IMR-90 (cell line): ENCODE data around the gene HOATZ. TPM values are rescaled to one million over a fixed set of nuclear protein-coding genes. Genes with fewer than 3 reads are reported as not detected.

ENCODE experiments used
- ATAC-seq: fragments of 200-7000 bp; cut with Tn5 transposase; 2 replicates; pipeline ENCODE4 v1.9.1; 2020; ENCODE audit warnings: low read depth, mild to moderate bottlenecking, moderate library complexity
- BruUV-seq: library from RNA; stranded (reverse); fragments of 400-500 nt; replicated peaks from 2 replicates; lab custom pipeline; 2021; lab: Mats Ljungman, UMichigan
- CTCF ChIA-PET: fragments of 300-600 bp; formaldehyde crosslinking; extraction: SDS; loops from one replicate; lab custom pipeline; 2021; ENCODE audit warnings: antibody characterized with exemption; lab: Yijun Ruan, JAX
- POLR2A ChIA-PET: fragments of 300-600 bp; sonication (Branson Sonifier 250); formaldehyde crosslinking; loops from one replicate; lab custom pipeline; 2022; ENCODE audit warnings: antibody characterized with exemption; ENCODE audit not compliant: unreplicated experiment; lab: Charles Lee
- DNase-seq: peaks from one replicate; pipeline ENCODE4 v3.0.0; 2013
- H2AFZ ChIP-seq: replicated peaks from 2 replicates; pipeline ENCODE3; 2013; ENCODE audit warnings: low read length, mild to moderate bottlenecking; ENCODE audit not compliant: poor library complexity
- H2AK5ac ChIP-seq: 2 replicates; pipeline ENCODE4 v1.6.1; 2013; ENCODE audit warnings: low read depth, low read length, inconsistent platforms
- H2AK9ac ChIP-seq: replicated peaks from 2 replicates; pipeline ENCODE3; 2013; ENCODE audit warnings: mild to moderate bottlenecking, low read depth, low read length, moderate library complexity; ENCODE audit not compliant: poor library complexity
- H2BK120ac ChIP-seq: 2 replicates; pipeline ENCODE4 v1.6.1; 2013; ENCODE audit warnings: low read depth, low read length, inconsistent platforms
- H2BK15ac ChIP-seq: 3 replicates; pipeline ENCODE4 v1.6.1; 2013; ENCODE audit warnings: low read depth, low read length, inconsistent platforms
- H2BK20ac ChIP-seq: 2 replicates; pipeline ENCODE4 v1.6.1; 2013; ENCODE audit warnings: low read depth, mild to moderate bottlenecking, inconsistent platforms, low read length, moderate library complexity
- H2BK5ac ChIP-seq: 2 replicates; pipeline ENCODE4 v1.6.1; 2013; ENCODE audit warnings: mild to moderate bottlenecking, low read depth, low read length, inconsistent platforms; ENCODE audit not compliant: poor library complexity, severe bottlenecking
- H3K14ac ChIP-seq: replicated peaks from 2 replicates; pipeline ENCODE4 v1.6.1; 2013; ENCODE audit warnings: low read depth, low read length, inconsistent platforms
- H3K18ac ChIP-seq: 2 replicates; pipeline ENCODE4 v1.6.1; 2013; ENCODE audit warnings: low read depth, low read length, control low read depth
- H3K23ac ChIP-seq: 2 replicates; pipeline ENCODE4 v1.6.1; 2013; ENCODE audit warnings: low read depth, low read length, inconsistent platforms
- H3K27ac ChIP-seq: 2 replicates; pipeline ENCODE4 v1.5.1; 2013; ENCODE audit warnings: mild to moderate bottlenecking, control low read depth, low read length; ENCODE audit not compliant: insufficient read depth
- H3K27me3 ChIP-seq: 2 replicates; pipeline ENCODE4 v1.6.1; 2013; ENCODE audit warnings: low read length; ENCODE audit not compliant: control insufficient read depth, insufficient read depth
- H3K36me3 ChIP-seq: 2 replicates; pipeline ENCODE4 v1.6.1; 2013; ENCODE audit warnings: low read length, mixed read lengths; ENCODE audit not compliant: control insufficient read depth, insufficient read depth
- H3K4ac ChIP-seq: 2 replicates; pipeline ENCODE4 v1.6.1; 2013; ENCODE audit warnings: low read depth, low read length, inconsistent platforms
- H3K4me1 ChIP-seq: 2 replicates; pipeline ENCODE4 v1.6.1; 2013; ENCODE audit warnings: low read length, mixed read lengths; ENCODE audit not compliant: control insufficient read depth, insufficient read depth
- H3K4me2 ChIP-seq: 2 replicates; pipeline ENCODE4 v1.6.1; 2013; ENCODE audit warnings: low read depth, mild to moderate bottlenecking, control low read depth, low read length, moderate library complexity
- H3K4me3 ChIP-seq: 2 replicates; pipeline ENCODE4 v1.5.1; 2013; ENCODE audit warnings: low read depth, mild to moderate bottlenecking, control low read depth, low read length, moderate library complexity; ENCODE audit not compliant: insufficient read depth
- H3K56ac ChIP-seq: 2 replicates; pipeline ENCODE4 v1.6.1; 2013; ENCODE audit warnings: low read length, inconsistent platforms; ENCODE audit not compliant: insufficient read depth; ENCODE audit errors: extremely low read depth
- H3K79me1 ChIP-seq, 2 experiments: 2 replicates each; pipeline ENCODE4 v1.6.1; 2013; ENCODE audit warnings: low read length in 2 of 2, inconsistent platforms in 1 of 2, low read depth in 1 of 2
- H3K9ac ChIP-seq: 2 replicates; pipeline ENCODE4 v1.6.1; 2013; ENCODE audit warnings: low read depth, low read length, control low read depth
- H3K9me1 ChIP-seq: 2 replicates; pipeline ENCODE4 v1.6.1; 2013; ENCODE audit warnings: low read length, inconsistent platforms; ENCODE audit not compliant: insufficient read depth
- H3K9me3 ChIP-seq: 2 replicates; pipeline ENCODE4 v1.6.1; 2013; ENCODE audit warnings: low read length; ENCODE audit not compliant: control insufficient read depth, insufficient read depth
- H4K20me1 ChIP-seq: 2 replicates; pipeline ENCODE4 v1.6.1; 2013; ENCODE audit warnings: low read length, inconsistent platforms; ENCODE audit not compliant: insufficient read depth
- H4K5ac ChIP-seq: 2 replicates; pipeline ENCODE4 v1.6.1; 2013; ENCODE audit warnings: mild to moderate bottlenecking, low read depth, low read length, control low read depth
- H4K8ac ChIP-seq, 2 experiments: 2 replicates each; pipeline ENCODE4 v1.6.1; 2013; ENCODE audit warnings: low read depth in 2 of 2, low read length in 2 of 2, control low read depth in 1 of 2, inconsistent platforms in 1 of 2
- H4K91ac ChIP-seq: 2 replicates; pipeline ENCODE4 v1.6.1; 2013; ENCODE audit warnings: low read depth, low read length, inconsistent platforms; ENCODE audit not compliant: insufficient read depth
- BHLHE40 ChIP-seq: fragments of 150-350 bp; IDR thresholded peaks from 2 replicates; pipeline ENCODE4 v1.6.1; 2016; ENCODE audit warnings: mild to moderate bottlenecking, low read depth, low read length
- CEBPB ChIP-seq: IDR thresholded peaks from 2 replicates; pipeline ENCODE4 v1.6.1; 2012; ENCODE audit warnings: low read depth, low read length, improper control_type of control experiment
- CHD1 ChIP-seq: IDR thresholded peaks from 2 replicates; pipeline ENCODE4 v1.6.1; 2012; ENCODE audit warnings: low read depth, low read length, improper control_type of control experiment
- CTCF ChIP-seq: conservative IDR thresholded peaks from 2 replicates; pipeline ENCODE4 v1.5.1; 2012; ENCODE audit warnings: mild to moderate bottlenecking, low read depth, low read length, improper control_type of control experiment
- ELK1 ChIP-seq: fragments of 150-350 bp; IDR thresholded peaks from 2 replicates; pipeline ENCODE4 v1.6.1; 2016; ENCODE audit warnings: low read depth, mild to moderate bottlenecking, low read length, moderate library complexity, borderline replicate concordance
- FOS ChIP-seq: fragments of 150-350 bp; IDR thresholded peaks from 2 replicates; pipeline ENCODE4 v1.6.1; 2016; ENCODE audit warnings: low read depth, low read length
- MAFK ChIP-seq: IDR thresholded peaks from 2 replicates; pipeline ENCODE4 v1.6.1; 2012; ENCODE audit warnings: low read depth, low read length, improper control_type of control experiment
- MAZ ChIP-seq: IDR thresholded peaks from 2 replicates; pipeline ENCODE4 v1.6.1; 2012; ENCODE audit warnings: low read depth, mild to moderate bottlenecking, low read length, improper control_type of control experiment, moderate library complexity, borderline replicate concordance
- MXI1 ChIP-seq: IDR thresholded peaks from 2 replicates; pipeline ENCODE4 v1.6.1; 2012; ENCODE audit warnings: low read depth, mild to moderate bottlenecking, low read length, moderate library complexity, borderline replicate concordance
- NFE2L2 ChIP-seq: fragments of 150-350 bp; IDR thresholded peaks from 2 replicates; pipeline ENCODE4 v1.6.1; 2016; ENCODE audit warnings: low read depth, mild to moderate bottlenecking, low read length
- POLR2A ChIP-seq: IDR thresholded peaks from 2 replicates; pipeline ENCODE4 v1.6.1; 2012; ENCODE audit warnings: mild to moderate bottlenecking, low read depth, low read length
- RAD21 ChIP-seq: IDR thresholded peaks from 2 replicates; pipeline ENCODE4 v1.6.1; 2012; ENCODE audit warnings: low read length, improper control_type of control experiment
- RCOR1 ChIP-seq: IDR thresholded peaks from 2 replicates; pipeline ENCODE4 v1.6.1; 2012; ENCODE audit warnings: mild to moderate bottlenecking, low read length, improper control_type of control experiment; ENCODE audit not compliant: insufficient replicate concordance
- RFX5 ChIP-seq: IDR thresholded peaks from 2 replicates; pipeline ENCODE4 v1.8.0; 2012; ENCODE audit warnings: low read depth, mild to moderate bottlenecking, low read length, moderate library complexity
- SMC3 ChIP-seq: fragments of 150-350 bp; IDR thresholded peaks from 2 replicates; pipeline ENCODE4 v1.6.1; 2016; ENCODE audit warnings: low read depth, mild to moderate bottlenecking, antibody characterized with exemption, low read length, moderate library complexity
- USF2 ChIP-seq: fragments of 150-350 bp; IDR thresholded peaks from 2 replicates; pipeline ENCODE4 v1.6.1; 2017; ENCODE audit warnings: mild to moderate bottlenecking, antibody characterized with exemption, low read length, low read depth
- WGBS, 2 experiments: methylation state at CpG; one replicate each; pipeline versions ENCODE4 v1.1.5 to v1.1.7; 2013; ENCODE audit warnings: missing lambda C conversion rate in 2 of 2; ENCODE audit not compliant: insufficient read length in 1 of 2; ENCODE audit errors: extremely low coverage in 2 of 2; 5-methylcytosine and 5-hydroxymethylcytosine counted together
- dilution Hi-C: fragments of 300-500 bp; cut with HindIII; formaldehyde crosslinking; loops from one replicate; pipeline ENCODE4 v1.14.3; 2018; ENCODE audit warnings: low sequenced_read_pairs; ENCODE audit not compliant: unreplicated experiment
- in situ Hi-C: fragments of 300-500 bp; cut with MboI; formaldehyde crosslinking; loops from 3 replicates; pipeline ENCODE4 v1.14.3; 2019; ENCODE audit warnings: low sequenced_read_pairs, inconsistent platforms, mixed read lengths
- intact Hi-C: fragments of 100-400 bp; cut with micrococcal nuclease; formaldehyde crosslinking; loops from 2 replicates; pipeline ENCODE4 v1.10.0; 2022
- polyA plus RNA-seq, 3 experiments: library from polyadenylated mRNA; depleted of rRNA; stranded (reverse); fragments of >200 nt; gene quantifications; 2 replicates each; pipeline ENCODE4 v1.2.3, GENCODE V29; 2012; ENCODE audit warnings: low replicate concordance in 1 of 3
- total RNA-seq: library from RNA; depleted of rRNA; stranded (reverse); fragments of >200 nt; gene quantifications from 2 replicates; pipeline ENCODE4 v1.2.3, GENCODE V29; 2012

HOATZ gene
- total and polyA plus RNA-seq, 2 of the 4 experiments (the other 2 are of a cell fraction) = not detected

- H3K9me3 ChIP-seq = no peaks in the 10 kb centered on the region
- peak overlapping the region; percentile 77; the same call in 1 of the 2 replicates for H3K4ac ChIP-seq
- peak overlapping the region; percentile 79 for H2BK20ac ChIP-seq
- no peak overlapping the region for H3K27ac ChIP-seq
- peak overlapping the region; percentile 64; the same call in 1 of the 2 replicates for H3K23ac ChIP-seq
- no TSS peak for BruUV-seq
- no peaks in the 10 kb centered on the region for H3K36me3 ChIP-seq
- peak overlapping the region; percentile 35; the same call in 1 of the 3 replicates for H2BK15ac ChIP-seq
- H2AK9ac ChIP-seq = no peak overlapping the region
- 0 out of 2 replicates have a peak overlapping the region, but pooled peaks have one; percentile 12 for H3K56ac ChIP-seq
- H2BK120ac ChIP-seq = peak overlapping the region; percentile 75
- peak; percentile 30; the same call in 1 of the 2 replicates for ATAC-seq
- CTCF ChIA-PET = no interaction called here
- H4K5ac ChIP-seq = peak overlapping the region; percentile 52
- H2BK5ac ChIP-seq = peak overlapping the region; percentile 84
- peak overlapping the region; percentile 16 to 66; a peak in 2 of 4 replicates for H4K8ac ChIP-seq
- no peak overlapping the region for H3K9ac ChIP-seq
- peak overlapping the region; percentile 63; the same call in 1 of the 2 replicates for H3K14ac ChIP-seq
- H3K4me1 ChIP-seq = no peaks in the 10 kb centered on the region
- H3K27me3 ChIP-seq = peaks cover 4% of the 10 kb centered on the region
- dilution Hi-C loops (no loop called here), in situ Hi-C loops (no loop called here), intact Hi-C loops (no loop called here)
- no peak overlapping the region for H3K4me2 ChIP-seq
- H3K9me1 ChIP-seq = no peaks in the 10 kb centered on the region
- WGBS, 2 experiments = no CpG with 5 or more reads among the region's 1 CpG
- DNase-seq = peak; percentile 18
- H3K79me1 ChIP-seq = no peaks in the 10 kb centered on the region
- no peaks in the 10 kb centered on the region for H4K20me1 ChIP-seq
- peak overlapping the region; percentile 73 for H3K18ac ChIP-seq
- no peak overlapping the region for H2AFZ ChIP-seq
- peak overlapping the region; percentile 32; the same call in 1 of the 2 replicates for H4K91ac ChIP-seq
- H3K4me3 ChIP-seq = no peak overlapping the region
- H2AK5ac ChIP-seq = no peak overlapping the region
- POLR2A ChIA-PET = no interaction called here
- no peak for TF ChIP-seq MAFK
- no peak for TF ChIP-seq MXI1
- no peak for TF ChIP-seq CHD1
- TF ChIP-seq RFX5 = no peak
- no peak for TF ChIP-seq RCOR1
- no peak for TF ChIP-seq BHLHE40
- no peak for TF ChIP-seq NFE2L2
- no peak for TF ChIP-seq SMC3
- TF ChIP-seq MAZ = no peak
- TF ChIP-seq CTCF = no peak
- TF ChIP-seq FOS = no peak
- no peak for TF ChIP-seq USF2
- TF ChIP-seq POLR2A = no peak
- no peak for TF ChIP-seq RAD21
- no peak for TF ChIP-seq ELK1
- no peak for TF ChIP-seq CEBPB
Observed at GRCh38 chr11:111510311-111510710, 4.3 kb upstream of the HOATZ start.
